Right ventricle myocardium inferior (tissue), 1 donor: ENCODE measurements around the gene VSX1. TPM values are rescaled to one million over a fixed set of nuclear protein-coding genes. Genes with fewer than 3 reads are reported as not detected.

ENCODE experiments used
- ATAC-seq: fragments of 200-7000 bp; cut with Tn5 transposase; one replicate; pipeline ENCODE4 v1.9.1; 2020; ENCODE audit warnings: mild to moderate bottlenecking, moderate library complexity
- DNase-seq: peaks from one replicate; pipeline ENCODE4 v3.0.0; 2021; ENCODE audit errors: missing footprints
- intact Hi-C: fragments of 100-400 bp; cut with DNase I; formaldehyde crosslinking; loops from one replicate; pipeline ENCODE4 v1.11.0; 2022
- total RNA-seq: library from RNA; stranded (reverse); fragmentation: NEBNext Ultra II Directional; extraction: Animal tissue kit (Norgen Biotek cat#: 25700); gene quantifications from one replicate; pipeline ENCODE4 v1.2.1, GENCODE V29; 2021
- donor health status: DM: no; HTN: yes; CAD: no; lungs with severe emphysema.

Gene VSX1
- total RNA-seq, 1 donor from 2014 or later = 0.14 TPM

GRCh38 chr20:25036331-25036936, 45.5 kb downstream of the VSX1 start:
- ATAC-seq = no peak
- intact Hi-C loops = no loop called here
- no peak for DNase-seq

GRCh38 chr20:25035921-25036320, 46.0 kb downstream of the VSX1 start:
- intact Hi-C loops = no loop called here
- ATAC-seq (no peak), DNase-seq (no peak)

DNA sequence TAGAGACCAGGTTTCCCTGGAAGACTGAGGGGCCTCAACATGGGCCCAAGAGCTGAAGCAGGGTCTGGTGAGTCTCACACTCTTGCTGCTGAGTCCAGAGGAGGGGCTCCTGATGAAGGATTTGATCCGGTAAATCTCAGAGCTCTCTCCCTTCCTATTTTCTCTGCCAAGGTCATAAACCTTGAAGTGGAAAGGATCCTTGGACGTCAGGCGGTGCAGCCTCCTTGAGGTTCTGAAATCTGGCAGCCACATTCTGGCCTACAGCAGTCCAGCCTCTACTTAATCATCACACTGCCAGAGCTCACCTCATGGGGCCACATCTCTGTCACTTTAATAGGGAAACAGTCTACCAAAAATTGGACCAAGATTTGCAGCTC, 48.0 kb downstream of the VSX1 start:
- intact Hi-C loops = loop anchor here (2.0 kb wide), 1 partner anchor 25 kb away; the partner anchor contains the start of gene ACSS1
- ATAC-seq = no peak
- DNase-seq = no peak

- DNase-seq = no peak
- intact Hi-C loops = loop anchor here (2.0 kb wide), 1 partner anchor 25 kb away; the partner anchor contains the start of gene ACSS1
- ATAC-seq = peak; percentile 23
Observed at GRCh38 chr20:25033265-25033923, 48.5 kb downstream of the VSX1 start.

DNA sequence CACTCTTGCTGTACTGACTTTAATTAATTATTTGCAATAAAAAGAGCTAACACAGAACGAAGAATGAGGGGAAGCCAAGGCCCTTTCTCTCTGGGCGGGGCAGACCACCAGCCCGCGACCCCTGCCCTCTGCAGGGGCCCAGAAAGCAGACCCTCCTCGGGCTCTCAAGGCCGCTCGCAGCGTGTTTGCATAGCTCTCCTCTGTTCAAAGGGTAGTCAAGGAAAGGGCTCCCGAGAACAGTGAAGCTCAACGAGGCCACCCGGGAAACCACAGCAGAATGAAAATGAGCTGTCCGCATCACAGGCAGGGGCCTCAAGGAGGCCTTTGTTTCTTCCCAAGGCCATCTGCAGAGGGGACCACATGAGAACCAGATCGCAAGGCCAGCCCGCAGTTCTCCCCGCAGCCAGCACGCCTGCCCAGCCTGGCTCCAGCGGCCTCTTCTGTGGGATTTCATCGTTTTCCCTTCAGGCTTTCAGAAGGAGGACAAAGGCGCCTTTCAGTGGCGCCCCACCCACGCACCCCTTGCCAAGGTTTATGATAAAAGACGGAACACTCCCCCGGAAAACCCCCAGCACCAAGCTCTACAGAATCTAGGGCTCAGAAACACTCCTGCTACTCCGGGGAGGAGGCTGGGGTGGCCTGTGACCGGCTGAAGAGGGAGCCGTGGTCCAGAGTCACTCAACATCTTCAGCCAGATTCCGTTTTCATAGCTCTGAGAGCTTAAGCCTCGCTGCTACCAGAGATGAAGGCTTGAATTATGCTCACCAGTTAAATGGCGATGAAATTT, 49.3 kb downstream of the VSX1 start:
- peak; percentile 85 for ATAC-seq
- intact Hi-C loops = loop anchor here (1.0 to 2.0 kb wide), 2 partner anchors 11 to 26 kb away; partner anchors contain the start of gene ACSS1
- peak; percentile 81 for DNase-seq

DNA sequence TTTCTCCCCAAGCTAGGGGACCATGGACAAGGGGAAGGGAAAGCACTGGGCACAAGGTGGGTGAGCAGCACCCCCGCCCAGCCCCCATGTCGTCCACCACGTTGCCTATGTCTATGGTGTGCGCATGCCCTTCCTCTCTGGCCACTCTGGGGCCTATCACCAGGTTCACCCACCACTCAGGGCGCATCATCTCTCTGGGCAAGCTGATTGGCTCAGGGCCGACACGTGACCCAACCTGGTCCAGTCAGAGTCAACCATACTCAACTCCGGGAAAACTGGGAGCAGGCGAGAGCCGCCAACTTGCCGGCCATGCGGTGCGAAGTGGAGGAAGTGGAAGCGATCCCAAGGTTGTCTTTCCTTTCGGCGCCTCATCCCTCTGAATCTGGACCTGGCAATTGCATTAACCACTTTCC, 49.9 kb downstream of the VSX1 start:
- peak; percentile 20 for ATAC-seq

DNA sequence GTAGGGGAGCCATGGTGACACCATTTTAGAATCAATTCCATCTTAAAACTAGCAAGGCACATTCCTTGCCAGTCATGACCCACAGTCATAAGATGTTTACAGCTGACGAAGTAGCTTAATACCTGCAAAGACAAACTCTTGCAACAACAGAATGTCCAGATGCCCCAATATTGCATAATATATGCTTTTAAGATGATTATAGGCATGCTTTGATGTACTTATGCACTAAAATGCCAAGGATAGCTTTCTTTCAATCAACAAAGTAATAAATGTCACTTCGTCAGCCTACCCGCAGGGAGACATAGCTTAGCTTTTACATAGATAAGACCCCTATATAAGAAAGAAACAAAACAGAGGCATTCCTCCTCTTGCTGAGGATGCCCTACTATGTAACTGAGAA, 50.7 kb downstream of the VSX1 start:
- intact Hi-C loops = no loop called here
- ATAC-seq = no peak
- no peak for DNase-seq

More for the DNA sequence above, 49.9 kb downstream of the VSX1 start:
- no peak for DNase-seq
- intact Hi-C loops = loop anchor here (1.0 to 2.0 kb wide), 2 partner anchors 11 to 27 kb away; partner anchors contain the start of gene ACSS1

GRCh38 chr20:25030649-25031207, 51.2 kb downstream of the VSX1 start:
- ATAC-seq (no peak), DNase-seq (no peak)
- intact Hi-C loops = no loop called here

- DNase-seq = no peak
- no peak for ATAC-seq
- intact Hi-C loops = no loop called here
Observed at GRCh38 chr20:25030007-25030648, 51.8 kb downstream of the VSX1 start.

- intact Hi-C loops = no loop called here
- ATAC-seq = peak; percentile 38
- no peak for DNase-seq
Observed at GRCh38 chr20:25025986-25026605, 55.8 kb downstream of the VSX1 start.

Other genes starting within 250 kb of the VSX1 start
- gene CST7, start 132.9 kb downstream of the VSX1 start, total RNA-seq = 1.4 TPM
- 26.8 TPM for gene APMAP, start 89.4 kb downstream of the VSX1 start, total RNA-seq
- 135 TPM for gene ACSS1, start 24.0 kb downstream of the VSX1 start, total RNA-seq
- 132 TPM for gene ENTPD6, start 113.6 kb upstream of the VSX1 start, total RNA-seq
- gene PYGB, start 165.9 kb upstream of the VSX1 start, total RNA-seq = 174 TPM